Inferior parietal cortex (tissue), 1 donor: ENCODE results near the gene NCKAP5.

ENCODE experiments used
- DNase-seq: peaks from one replicate; pipeline ENCODE4 v3.0.0-alpha.2; 2016; ENCODE audit errors: extremely low spot score

NCKAP5 gene

GRCh38 chr2:133152801-133153200 is 415.5 kb downstream of the NCKAP5 start:
- no peak for DNase-seq

DNA sequence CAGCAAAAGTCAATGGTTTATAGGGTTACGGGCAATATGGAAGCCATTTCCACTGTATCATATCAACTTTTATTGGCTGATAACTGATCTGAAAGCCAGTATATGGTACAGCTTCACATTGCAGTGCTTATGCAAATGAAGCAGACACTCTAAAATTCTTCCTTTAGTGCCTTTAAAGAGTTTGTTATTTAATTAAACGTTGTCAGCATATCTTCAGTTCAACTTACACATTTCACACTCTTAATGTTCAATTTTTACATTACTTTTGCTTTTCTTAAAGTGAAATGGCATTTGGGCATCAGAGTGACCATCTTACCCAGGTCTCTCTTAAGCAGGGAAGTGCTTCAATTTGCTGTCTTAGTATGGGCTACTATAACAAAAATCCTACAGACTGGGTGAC is 420.1 kb downstream of the NCKAP5 start:
- no peak for DNase-seq

- peak; percentile 17 for DNase-seq
Observed at GRCh38 chr2:133146893-133147292, 421.4 kb downstream of the NCKAP5 start.

DNA sequence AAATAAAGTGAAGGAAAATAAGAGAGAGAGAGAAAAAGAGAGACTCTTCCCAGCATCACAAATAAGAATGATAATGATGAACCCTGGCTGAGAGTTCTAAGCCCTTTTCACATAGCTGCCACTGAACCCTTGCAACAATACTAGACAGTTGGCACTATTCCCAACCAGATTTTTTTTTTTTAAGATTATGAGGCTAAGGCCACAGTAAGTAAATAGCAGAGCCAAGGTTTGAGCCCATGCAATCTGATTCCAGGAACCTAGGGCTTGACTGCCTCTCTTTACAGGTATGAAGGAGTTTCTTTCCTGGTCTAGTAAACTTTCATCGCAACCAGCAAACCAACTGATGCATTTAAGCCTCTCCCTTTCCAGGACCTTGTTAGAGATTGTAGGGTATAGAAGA is 424.6 kb downstream of the NCKAP5 start:
- no peak for DNase-seq

- DNase-seq, result no peak
Observed at GRCh38 chr2:133142087-133142486, 426.2 kb downstream of the NCKAP5 start.

DNA sequence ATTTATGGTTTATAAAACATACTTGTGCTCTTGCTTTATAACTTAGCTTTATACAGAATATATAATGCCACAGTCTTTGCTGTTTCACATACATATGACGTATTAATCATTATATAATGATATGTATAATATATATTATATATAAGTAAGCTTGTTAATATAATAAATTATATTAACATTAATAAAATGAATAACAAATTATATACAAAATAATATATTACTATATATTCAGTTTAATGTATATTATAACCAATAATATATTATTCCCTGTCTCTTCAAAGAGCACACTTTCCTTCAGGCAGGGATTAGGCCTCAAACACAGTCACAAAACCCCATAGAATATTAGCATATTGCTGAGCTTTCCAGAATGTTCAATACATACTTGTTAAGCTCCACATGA is 427.6 kb downstream of the NCKAP5 start:
- DNase-seq, result no peak

DNA sequence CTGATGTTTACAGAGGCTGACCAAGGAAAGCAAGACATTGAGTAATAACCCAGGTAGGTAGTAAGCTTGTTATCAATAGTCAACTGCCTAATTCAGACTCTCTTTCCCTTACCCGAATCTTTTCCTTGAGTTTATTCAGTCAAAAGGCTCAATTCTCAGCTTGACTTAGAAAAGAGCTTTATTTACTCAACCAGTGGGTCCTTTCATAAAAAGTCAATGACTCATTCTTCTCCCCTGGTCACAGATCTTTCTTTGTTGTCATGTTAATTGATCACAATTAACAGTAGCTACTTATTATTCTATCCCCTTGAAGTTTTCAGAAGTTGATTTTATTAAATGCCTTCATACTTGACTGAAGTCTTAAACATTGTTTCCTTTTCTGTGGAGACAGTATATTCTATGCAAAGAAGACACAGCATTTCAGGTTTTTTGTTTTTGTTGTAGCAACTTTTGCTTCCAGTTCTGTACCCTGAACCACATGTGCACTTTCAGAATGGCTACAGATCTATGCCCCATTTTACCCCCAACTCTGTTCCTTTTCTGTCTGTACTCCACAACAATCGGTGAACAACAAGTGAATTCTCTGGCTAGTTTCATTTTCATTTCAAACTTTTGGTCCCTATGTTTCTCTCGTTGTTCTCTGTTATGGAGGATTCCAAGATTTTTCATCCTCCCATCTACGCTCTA is 428.3 kb downstream of the NCKAP5 start:
- DNase-seq, result peak; percentile 22

DNA sequence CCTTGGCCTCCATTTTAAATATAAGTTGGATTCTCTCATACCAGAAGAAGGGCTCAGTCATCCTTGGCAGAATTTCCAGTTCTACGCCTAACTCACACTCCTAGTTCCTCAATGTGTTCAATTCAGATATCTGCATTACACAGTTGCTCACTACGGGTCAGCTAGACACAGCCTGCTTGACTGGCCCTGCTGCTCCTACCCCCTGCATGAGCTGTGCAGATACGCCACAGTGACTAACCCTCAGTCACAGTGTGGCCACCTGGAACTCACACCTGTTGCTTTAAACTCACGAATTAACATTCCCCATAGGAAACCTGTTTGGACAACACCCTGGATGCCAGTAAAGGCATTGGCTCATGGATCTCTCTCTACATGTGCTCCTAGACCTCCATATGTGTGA is 429.6 kb downstream of the NCKAP5 start:
- DNase-seq, result no peak

- no peak for DNase-seq
Observed at GRCh38 chr2:133135035-133135654, 433.1 kb downstream of the NCKAP5 start.

- no peak for DNase-seq
Observed at GRCh38 chr2:133130548-133131246, 437.6 kb downstream of the NCKAP5 start.

DNA sequence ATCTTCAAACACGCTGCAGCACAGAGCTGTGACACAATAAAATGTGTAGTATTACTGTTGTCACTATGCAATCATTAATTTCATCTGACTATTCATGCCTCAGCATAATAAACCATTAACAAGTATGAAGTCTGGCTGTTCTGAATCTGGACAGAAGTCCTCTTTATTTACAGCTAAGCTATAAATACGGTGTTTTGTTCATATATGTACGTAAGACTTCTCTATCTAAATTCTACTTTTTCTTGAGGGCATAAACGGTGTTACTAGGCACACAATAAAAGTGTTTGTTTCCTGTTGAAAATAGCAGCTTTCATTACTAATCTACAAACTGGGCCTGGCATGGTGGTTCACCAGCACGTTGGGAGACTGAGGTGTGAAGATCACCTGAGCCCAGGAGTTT is 443.8 kb downstream of the NCKAP5 start:
- DNase-seq, result no peak

DNA sequence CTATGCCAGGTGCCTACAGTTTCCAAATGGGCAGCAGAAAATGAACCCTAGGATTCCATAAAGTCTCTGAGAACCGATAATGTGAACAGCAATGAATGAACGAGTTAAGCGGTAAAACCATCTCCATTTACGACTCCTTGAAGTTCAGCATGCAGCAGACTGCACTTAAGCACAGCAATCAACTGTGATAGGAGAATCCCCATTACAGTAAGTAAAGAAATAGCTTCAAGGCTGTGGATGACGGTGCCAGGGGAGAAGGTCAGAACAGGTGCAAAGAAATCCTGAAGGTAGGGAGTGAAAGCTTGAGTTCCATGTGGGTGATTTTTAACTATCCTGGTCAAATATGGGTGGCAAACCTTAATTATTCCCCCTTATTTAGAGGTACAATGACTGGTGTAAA is 444.4 kb downstream of the NCKAP5 start:
- no peak for DNase-seq

- DNase-seq, result no peak
Observed at GRCh38 chr2:133123393-133123792, 444.9 kb downstream of the NCKAP5 start.

DNA sequence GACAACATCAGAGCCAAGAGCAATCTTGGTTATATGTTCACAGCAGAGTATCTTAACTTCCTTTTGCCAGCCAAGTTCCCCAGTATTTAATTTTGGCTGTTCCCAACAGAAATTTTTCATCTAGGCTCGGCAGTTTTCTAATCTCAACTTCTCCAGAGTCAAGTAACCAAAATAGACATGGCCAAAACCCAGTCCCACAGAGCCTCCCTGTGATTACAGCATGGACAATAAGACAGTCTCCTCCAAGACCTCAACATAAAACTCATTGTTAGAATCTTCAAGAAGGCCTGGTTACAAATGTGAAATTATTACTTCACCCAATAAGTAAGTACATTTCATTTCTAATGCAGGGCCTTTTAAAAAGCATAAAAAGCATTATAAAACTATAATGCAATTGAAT is 445.7 kb downstream of the NCKAP5 start:
- no peak for DNase-seq

DNA sequence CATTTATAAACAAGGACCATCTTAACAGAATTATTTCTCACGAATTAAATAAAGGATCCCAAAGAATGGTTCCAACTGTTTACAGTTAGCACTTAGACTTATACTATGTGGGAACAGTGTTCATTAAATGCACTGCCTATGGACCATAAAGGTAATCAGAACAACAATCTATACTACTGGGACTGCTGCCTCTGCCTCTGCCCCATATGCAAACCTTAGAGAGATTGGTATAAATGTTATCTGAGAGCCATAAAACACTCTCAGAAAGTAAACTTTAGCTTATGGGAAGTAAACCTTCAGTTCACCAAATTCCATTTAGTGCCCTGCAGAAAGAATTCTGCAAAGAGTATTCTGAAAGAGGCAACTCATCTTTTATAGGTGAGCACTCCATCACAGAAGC is 448.0 kb downstream of the NCKAP5 start:
- no peak for DNase-seq

- DNase-seq, result no peak
Observed at GRCh38 chr2:133110201-133110600, 458.1 kb downstream of the NCKAP5 start.

DNA sequence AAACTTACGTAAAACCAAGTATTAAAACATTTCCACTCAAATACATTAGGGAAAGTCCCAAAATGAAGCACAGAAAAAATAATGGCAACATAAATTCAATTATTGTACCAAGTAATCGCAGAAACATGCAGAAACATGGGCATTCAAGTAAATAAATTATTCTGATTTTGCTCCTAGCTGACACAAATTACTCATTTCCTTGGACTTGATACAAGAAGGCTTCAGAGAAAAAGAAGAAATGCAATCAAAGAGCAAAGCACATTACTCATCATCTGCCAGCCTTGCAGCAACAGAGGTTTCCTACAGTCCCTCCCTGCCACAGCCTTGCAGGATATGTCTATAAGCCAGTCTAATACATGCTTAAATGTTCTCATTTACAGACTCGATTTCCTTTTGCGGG is 458.5 kb downstream of the NCKAP5 start:
- no peak for DNase-seq

DNA sequence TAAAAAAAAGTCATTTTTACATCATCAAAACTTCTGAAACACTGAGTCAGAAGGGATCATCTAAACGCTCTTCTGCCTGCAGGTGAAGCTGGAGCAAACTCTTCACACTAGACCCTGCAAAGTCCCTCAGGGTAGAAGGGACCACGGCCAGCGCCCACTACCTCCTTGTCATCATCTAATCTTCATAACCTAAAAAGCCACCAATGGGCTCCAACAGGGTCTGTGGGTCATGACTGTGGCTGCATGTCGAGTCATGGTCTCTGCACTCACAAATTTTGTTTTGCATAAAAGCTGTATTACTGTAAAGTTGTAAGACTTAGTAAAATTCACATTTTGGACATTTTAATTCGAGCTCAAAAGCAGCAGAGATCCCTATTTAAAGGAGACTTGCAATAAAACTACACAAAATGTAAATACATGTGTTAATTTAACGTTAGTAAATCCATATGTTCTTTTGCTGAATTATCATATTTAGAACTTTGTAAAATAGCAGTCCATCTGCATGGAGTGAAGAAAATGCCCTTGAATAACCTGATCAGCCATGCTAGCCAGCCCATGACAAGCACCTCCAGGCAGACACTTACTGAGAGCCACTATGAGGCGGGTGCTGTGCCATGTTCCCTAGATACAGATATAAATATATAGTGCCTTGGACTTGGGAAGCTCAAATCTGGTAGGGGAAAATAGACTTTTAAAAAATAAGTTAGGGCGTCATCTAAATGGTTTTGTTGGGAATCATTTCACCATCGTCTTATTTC is 461.0 kb downstream of the NCKAP5 start:
- DNase-seq, result no peak

DNA sequence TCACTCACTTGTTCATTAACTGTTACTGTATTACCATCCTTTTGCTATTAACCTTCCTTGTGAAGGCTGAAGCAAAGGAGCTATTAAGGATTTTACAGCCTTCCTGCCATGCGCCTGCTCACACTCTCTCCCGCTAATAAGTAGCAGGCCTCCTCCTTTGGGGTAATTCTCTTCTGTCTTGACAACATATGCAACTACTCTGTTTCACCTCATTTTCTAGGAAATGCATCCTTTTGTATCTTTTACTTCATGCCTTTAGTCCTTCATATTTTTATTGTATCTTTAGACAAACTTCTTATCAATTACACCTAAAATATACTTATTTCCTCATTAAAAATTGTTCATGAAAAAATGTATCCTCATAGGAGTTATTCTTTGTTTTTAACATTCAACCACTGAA is 463.4 kb downstream of the NCKAP5 start:
- no peak for DNase-seq

- DNase-seq, result no peak
Observed at GRCh38 chr2:133098787-133099186, 469.5 kb downstream of the NCKAP5 start.

DNA sequence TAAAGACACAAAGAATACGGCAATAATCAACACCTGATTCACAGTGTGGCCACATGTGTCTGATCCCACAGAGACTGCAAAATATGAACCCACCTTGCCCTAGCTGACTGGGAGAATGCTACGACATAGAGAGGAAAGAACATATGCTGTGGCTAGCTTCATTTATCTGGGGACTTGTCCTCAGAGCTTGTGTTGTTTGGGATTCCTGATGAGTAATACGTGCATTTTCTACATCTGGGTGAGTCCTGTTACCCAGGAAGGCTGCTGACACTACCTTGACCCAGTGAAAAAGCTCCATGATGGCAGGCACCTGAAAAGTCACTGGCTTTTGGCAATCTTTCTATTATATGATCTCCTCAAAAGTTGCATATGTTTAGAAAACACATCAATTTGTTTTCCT is 470.6 kb downstream of the NCKAP5 start:
- no peak for DNase-seq

- no peak for DNase-seq
Observed at GRCh38 chr2:133092571-133092970, 475.7 kb downstream of the NCKAP5 start.
